Mesenchymal stem cell (in vitro differentiated cells and primary cell): Measurements from ENCODE around the gene RNU1-4.
"Not testable (repeated sequence)": the region's sequence is repeated elsewhere in the genome, so short reads cannot be mapped to it uniquely, and the experiment has no call there.

Experiments used
- DNase-seq: peaks from one replicate; pipeline ENCODE4 v3.0.0-alpha.2; 2013
- H2AFZ ChIP-seq: one replicate; pipeline ENCODE4 v1.6.1; 2013; ENCODE audit warnings: low read depth, mild to moderate bottlenecking, control low read depth, inconsistent platforms, low read length, moderate library complexity
- H2AK5ac ChIP-seq: 2 replicates; pipeline ENCODE4 v1.6.1; 2013; ENCODE audit warnings: low read length, moderate library complexity, mild to moderate bottlenecking, inconsistent platforms; ENCODE audit not compliant: severe bottlenecking
- H2BK120ac ChIP-seq: one replicate; pipeline ENCODE4 v1.6.1; 2013; ENCODE audit warnings: low read depth, mild to moderate bottlenecking, inconsistent platforms, low read length, moderate library complexity
- H2BK12ac ChIP-seq, 2 experiments: one replicate each; pipeline ENCODE4 v1.6.1; 2013; ENCODE audit warnings: inconsistent platforms in 2 of 2, low read length in 2 of 2, mild to moderate bottlenecking in 2 of 2, moderate library complexity in 2 of 2, control low read depth in 1 of 2
- H2BK15ac ChIP-seq: one replicate; pipeline ENCODE4 v1.6.1; 2013; ENCODE audit warnings: mild to moderate bottlenecking, low read depth, inconsistent platforms; ENCODE audit not compliant: poor library complexity, severe bottlenecking
- H2BK5ac ChIP-seq: 2 replicates; pipeline ENCODE4 v1.6.1; 2013; ENCODE audit warnings: low read depth, mild to moderate bottlenecking, low read length, control low read depth, inconsistent platforms; ENCODE audit not compliant: poor library complexity, severe bottlenecking
- H3K14ac ChIP-seq, 2 experiments: one replicate each; pipeline ENCODE4 v1.6.1; 2013; ENCODE audit warnings: inconsistent platforms in 2 of 2, low read length in 2 of 2, control low read depth in 1 of 2, mild to moderate bottlenecking in 1 of 2, moderate library complexity in 1 of 2
- H3K18ac ChIP-seq, 2 experiments: one replicate each; pipeline ENCODE4 v1.6.1; 2013; ENCODE audit warnings: inconsistent platforms in 2 of 2, low read length in 2 of 2, control low read depth in 1 of 2, low read depth in 1 of 2, mild to moderate bottlenecking in 1 of 2
- H3K23ac ChIP-seq, 2 experiments: one replicate each; pipeline ENCODE4 v1.6.1; 2013; ENCODE audit warnings: inconsistent platforms in 2 of 2, low read length in 2 of 2, mild to moderate bottlenecking in 2 of 2, moderate library complexity in 2 of 2, control low read depth in 1 of 2
- H3K27ac ChIP-seq: 2 replicates; pipeline ENCODE4 v1.5.1; 2013; ENCODE audit warnings: mild to moderate bottlenecking, moderate library complexity, low read length, control low read depth, inconsistent platforms; ENCODE audit not compliant: poor library complexity, severe bottlenecking
- H3K27me3 ChIP-seq, 2 experiments: 2 replicates each; pipeline versions ENCODE4 v1.6.1 to v1.7.0; 2013; ENCODE audit warnings: low read length in 2 of 2, mild to moderate bottlenecking in 2 of 2, moderate library complexity in 2 of 2, control low read depth in 1 of 2, inconsistent platforms in 1 of 2; ENCODE audit not compliant: control insufficient read depth in 1 of 2, insufficient read depth in 1 of 2
- H3K36me3 ChIP-seq, 2 experiments: 2 replicates each; pipeline versions ENCODE4 v1.6.1 to v1.7.0; 2013; ENCODE audit warnings: low read length in 2 of 2, control low read depth in 1 of 2, inconsistent platforms in 1 of 2, low read depth in 1 of 2, mild to moderate bottlenecking in 1 of 2; ENCODE audit not compliant: insufficient read depth in 2 of 2, control insufficient read depth in 1 of 2
- H3K4ac ChIP-seq, 2 experiments: one replicate each; pipeline ENCODE4 v1.6.1; 2013; ENCODE audit warnings: inconsistent platforms in 2 of 2, low read length in 2 of 2, mild to moderate bottlenecking in 2 of 2, moderate library complexity in 2 of 2, control low read depth in 1 of 2, low read depth in 1 of 2
- H3K4me1 ChIP-seq: 2 replicates; pipeline ENCODE4 v1.6.1; 2013; ENCODE audit warnings: low read depth, low read length, control low read depth; ENCODE audit not compliant: control insufficient read depth, insufficient read depth
- H3K4me2 ChIP-seq: 2 replicates; pipeline ENCODE4 v1.6.1; 2013; ENCODE audit warnings: low read length, mild to moderate bottlenecking, inconsistent platforms; ENCODE audit not compliant: poor library complexity, severe bottlenecking
- H3K4me3 ChIP-seq, 2 experiments: 2 replicates each; pipeline versions ENCODE4 v1.5.1 to v1.7.0; 2013; ENCODE audit warnings: low read length in 2 of 2, mild to moderate bottlenecking in 2 of 2, control low read depth in 1 of 2, low read depth in 1 of 2; ENCODE audit not compliant: insufficient read depth in 1 of 2
- H3K79me1 ChIP-seq: replicated peaks from 2 replicates; pipeline ENCODE4 v1.6.1; 2013; ENCODE audit warnings: mild to moderate bottlenecking, control low read depth, low read length, inconsistent platforms; ENCODE audit not compliant: poor library complexity, severe bottlenecking
- H3K9ac ChIP-seq: 2 replicates; pipeline ENCODE4 v1.7.0; 2013; ENCODE audit warnings: mild to moderate bottlenecking, low read length, moderate library complexity
- H3K9me3 ChIP-seq: 2 replicates; pipeline ENCODE4 v1.7.0; 2013; ENCODE audit warnings: mild to moderate bottlenecking, low read length; ENCODE audit not compliant: control insufficient read depth
- H4K8ac ChIP-seq: one replicate; pipeline ENCODE4 v1.6.1; 2013; ENCODE audit warnings: inconsistent platforms, mild to moderate bottlenecking, low read length, moderate library complexity
- H4K91ac ChIP-seq: one replicate; pipeline ENCODE4 v1.6.1; 2013; ENCODE audit warnings: mild to moderate bottlenecking, low read length, inconsistent platforms
- WGBS: methylation state at CpG from one replicate; pipeline ENCODE4 v1.1.7; 2013; ENCODE audit warnings: mixed read lengths; 5-methylcytosine and 5-hydroxymethylcytosine counted together

The RNU1-4 gene

GRCh38 chr1:16760456-16760765 lies 20.1 kb downstream of the RNU1-4 start:
- H3K4me2 ChIP-seq, H2BK120ac ChIP-seq, H3K27me3 ChIP-seq, H2AFZ ChIP-seq, DNase-seq, H2BK5ac ChIP-seq, H4K8ac ChIP-seq, H2AK5ac ChIP-seq, H4K91ac ChIP-seq, H3K18ac ChIP-seq, H2BK15ac ChIP-seq, H3K4ac ChIP-seq, H2BK12ac ChIP-seq, H3K4me3 ChIP-seq, H3K14ac ChIP-seq, H3K36me3 ChIP-seq, H3K79me1 ChIP-seq, H3K4me1 ChIP-seq, H3K9me3 ChIP-seq, H3K27ac ChIP-seq, H3K9ac ChIP-seq, H3K23ac ChIP-seq: not testable (repeated sequence)
- no CpG with 5 or more reads among the region's 11 CpGs for WGBS

GRCh38 chr1:16760801-16761200 lies 20.5 kb downstream of the RNU1-4 start:
- not testable (repeated sequence) for H2BK120ac ChIP-seq, H4K8ac ChIP-seq, H3K4me3 ChIP-seq, H3K4me2 ChIP-seq, H3K36me3 ChIP-seq, H2BK5ac ChIP-seq, H3K18ac ChIP-seq, H3K27ac ChIP-seq, H3K4ac ChIP-seq, H3K9ac ChIP-seq, H4K91ac ChIP-seq, H2BK12ac ChIP-seq, H3K79me1 ChIP-seq, H2AFZ ChIP-seq, H3K23ac ChIP-seq, H3K14ac ChIP-seq, H3K9me3 ChIP-seq, H2BK15ac ChIP-seq, DNase-seq, H2AK5ac ChIP-seq
- 94% methylated on average over 6 of the region's 11 CpGs for WGBS
- Histone ChIP-seq H3K27me3 (peaks cover 0 to 13% of the 10 kb centered on the region in 2 experiments), H3K4me1 (peaks cover 10% of the 10 kb centered on the region)

GRCh38 chr1:16764248-16764819 lies 24.0 kb downstream of the RNU1-4 start:
- H3K14ac ChIP-seq, H3K9me3 ChIP-seq, H2AFZ ChIP-seq, H3K4me2 ChIP-seq, H4K91ac ChIP-seq, H4K8ac ChIP-seq, H3K23ac ChIP-seq, H3K9ac ChIP-seq, DNase-seq, H3K79me1 ChIP-seq, H3K18ac ChIP-seq, H3K4ac ChIP-seq, H2BK12ac ChIP-seq, H3K4me3 ChIP-seq, H2BK120ac ChIP-seq, H2BK15ac ChIP-seq, H3K36me3 ChIP-seq: not testable (repeated sequence)
- peaks cover 0 to 33% of the 10 kb centered on the region in 2 experiments for H3K27me3 ChIP-seq
- H3K27ac ChIP-seq = peak overlapping the region; percentile 99
- peaks cover 21% of the 10 kb centered on the region for H3K4me1 ChIP-seq
- peak overlapping the region; percentile 94 for H2AK5ac ChIP-seq
- WGBS = 74% methylated on average over 9 of the region's 9 CpGs
- H2BK5ac ChIP-seq = peak overlapping the region; percentile 96

DNA sequence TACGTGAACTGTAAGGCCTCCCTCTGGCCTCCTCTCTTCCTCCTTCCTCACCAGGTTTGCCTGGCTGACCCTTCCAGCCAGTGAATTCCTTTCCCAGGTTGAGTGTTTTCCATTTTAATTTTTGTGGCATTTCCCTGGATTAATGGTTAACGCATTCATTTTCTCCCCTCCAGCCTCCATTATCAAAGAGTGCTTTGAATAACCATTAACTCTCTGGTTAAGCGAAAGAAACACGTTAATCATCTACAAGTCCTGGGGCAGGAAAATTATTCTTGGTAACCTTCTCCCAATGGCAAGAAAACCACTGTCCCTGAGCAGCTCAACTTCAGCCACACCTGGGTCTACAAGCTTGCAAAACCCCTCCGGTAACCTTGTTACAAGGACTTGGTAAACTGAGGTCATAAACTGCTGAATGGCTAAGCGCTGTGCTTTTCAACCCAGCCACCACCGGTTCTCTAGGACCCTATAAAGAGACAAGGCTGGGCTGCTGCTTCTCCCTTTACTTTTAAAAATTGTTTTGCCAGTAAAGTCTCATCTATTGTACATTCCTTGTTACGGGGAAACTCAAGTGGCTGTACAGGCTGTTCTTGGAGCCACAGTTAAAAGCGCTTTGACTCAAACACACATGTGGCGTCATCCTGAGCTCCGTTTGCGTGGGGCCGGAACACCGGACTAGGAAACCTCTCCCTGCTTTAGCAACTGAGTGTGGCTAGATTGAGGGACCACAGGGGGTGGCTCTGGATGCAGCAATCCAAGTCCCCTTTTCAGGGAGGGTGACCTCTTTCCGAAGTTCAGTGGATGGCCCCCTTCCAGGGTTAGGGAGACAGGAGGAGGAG lies 24.7 kb downstream of the RNU1-4 start:
- not testable (repeated sequence) for H4K91ac ChIP-seq, H3K4ac ChIP-seq, H3K9me3 ChIP-seq, H3K14ac ChIP-seq, H3K9ac ChIP-seq, H2AFZ ChIP-seq, DNase-seq, H3K79me1 ChIP-seq, H3K36me3 ChIP-seq, H3K23ac ChIP-seq, H2BK12ac ChIP-seq, H2BK15ac ChIP-seq, H2BK120ac ChIP-seq, H2AK5ac ChIP-seq, H4K8ac ChIP-seq, H3K18ac ChIP-seq
- Histone ChIP-seq H2BK5ac (peak overlapping the region; percentile 96), H3K27ac (peak overlapping the region; percentile 99), H3K4me2 (peak overlapping the region; percentile 43), H3K4me3 (peak overlapping the region in 1 of 2 experiments; percentile 59), H3K4me1 (peaks cover 22% of the 10 kb centered on the region), H3K27me3 (peaks cover 0 to 35% of the 10 kb centered on the region in 2 experiments)
- 88% methylated on average over 11 of the region's 15 CpGs for WGBS
